Kidney (tissue), 14 donors: ENCODE data around the gene ERAS. TPM values are rescaled to one million over a fixed set of nuclear protein-coding genes. Genes with fewer than 3 reads are reported as not detected.

Source experiments
- DNase-seq, 5 donors: peaks; one replicate each; pipeline ENCODE4 v3.0.0-alpha.2; 2013 to 2020
- FAIRE-seq: peaks from 2 replicates; lab custom pipeline; 2012; peaks lifted over from hg19 to GRCh38; lab: Jason Lieb, UNC
- H3K27ac ChIP-seq, 2 donors: one replicate each; pipeline ENCODE4 v1.7.0; 2013; ENCODE audit warnings: low read depth in 2 of 2, low read length in 2 of 2, inconsistent platforms in 1 of 2
- H3K27me3 ChIP-seq: one replicate; pipeline ENCODE4 v1.7.1; 2013; ENCODE audit warnings: low read length, inconsistent platforms; ENCODE audit not compliant: control insufficient read depth, insufficient read depth
- H3K36me3 ChIP-seq, 3 donors: one replicate each; pipeline versions ENCODE4 v1.7.0 to v1.7.1; 2013; ENCODE audit warnings: low read length in 3 of 3, control low read depth in 1 of 3, inconsistent platforms in 1 of 3; ENCODE audit not compliant: insufficient read depth in 3 of 3, control insufficient read depth in 2 of 3
- H3K4me1 ChIP-seq, 3 donors: one replicate each; pipeline versions ENCODE4 v1.7.0 to v1.7.1; 2013; ENCODE audit warnings: low read length in 3 of 3, inconsistent platforms in 1 of 3, low read depth in 1 of 3; ENCODE audit not compliant: control insufficient read depth in 2 of 3, insufficient read depth in 2 of 3
- H3K4me3 ChIP-seq, 3 donors: one replicate each; pipeline versions ENCODE4 v1.7.0 to v1.8.1; 2013; ENCODE audit warnings: low read length in 3 of 3, control low read depth in 1 of 3, inconsistent platforms in 1 of 3
- H3K9ac ChIP-seq, 3 donors: one replicate each; pipeline versions ENCODE4 v1.7.0 to v1.7.1; 2013; ENCODE audit warnings: low read length in 3 of 3, control low read depth in 1 of 3, inconsistent platforms in 1 of 3
- H3K9me3 ChIP-seq, 3 donors: one replicate each; pipeline versions ENCODE4 v1.7.0 to v1.7.1; 2013; ENCODE audit warnings: low read length in 3 of 3, control low read depth in 1 of 3, inconsistent platforms in 1 of 3; ENCODE audit not compliant: control insufficient read depth in 2 of 3, insufficient read depth in 1 of 3
- intact Hi-C: fragments of 100-400 bp; cut with DNase I; formaldehyde crosslinking; loops from one replicate; pipeline ENCODE4 v1.11.1; 2022
- polyA plus RNA-seq: library from polyadenylated mRNA; stranded (reverse); fragments of 350-450 nt; fragmentation: Illumina TruSeq; extraction: RNeasy Lipid Tissue Mini Kit (QIAGEN cat#74804); gene quantifications from one replicate; pipeline ENCODE4 v1.2.3, GENCODE V29; 2014; ENCODE audit warnings: low read depth, low replicate concordance; ENCODE audit not compliant: insufficient read depth
- total RNA-seq: library from RNA; stranded (reverse); fragmentation: NEBNext Ultra II Directional; extraction: Animal tissue kit (Norgen Biotek cat#: 25700); gene quantifications from one replicate; pipeline ENCODE4 v1.2.1, GENCODE V29; 2021
- TF ChIP-seq, protein P1 (sequence below): IDR thresholded peaks from 3 replicates; pipeline ENCODE4 v1.5.1; 2012; ENCODE audit warnings: mild to moderate bottlenecking, moderate library complexity, borderline replicate concordance; ENCODE audit not compliant: insufficient read depth; ENCODE audit errors: extremely low read depth
- donor health status: control.
- donor health status: control.
- donor health status: control.
- donor health status: control.
- donor health status: control.
- donor health status: DM: yes; HTN: yes; CAD: no.
- donor health status: Normal renal cell carcinoma (clear cell type).

ERAS gene
- total and polyA plus RNA-seq, 2 donors from 2014 or later: 0.19 to 0.43 TPM

- TF ChIP-seq, protein P1, sequence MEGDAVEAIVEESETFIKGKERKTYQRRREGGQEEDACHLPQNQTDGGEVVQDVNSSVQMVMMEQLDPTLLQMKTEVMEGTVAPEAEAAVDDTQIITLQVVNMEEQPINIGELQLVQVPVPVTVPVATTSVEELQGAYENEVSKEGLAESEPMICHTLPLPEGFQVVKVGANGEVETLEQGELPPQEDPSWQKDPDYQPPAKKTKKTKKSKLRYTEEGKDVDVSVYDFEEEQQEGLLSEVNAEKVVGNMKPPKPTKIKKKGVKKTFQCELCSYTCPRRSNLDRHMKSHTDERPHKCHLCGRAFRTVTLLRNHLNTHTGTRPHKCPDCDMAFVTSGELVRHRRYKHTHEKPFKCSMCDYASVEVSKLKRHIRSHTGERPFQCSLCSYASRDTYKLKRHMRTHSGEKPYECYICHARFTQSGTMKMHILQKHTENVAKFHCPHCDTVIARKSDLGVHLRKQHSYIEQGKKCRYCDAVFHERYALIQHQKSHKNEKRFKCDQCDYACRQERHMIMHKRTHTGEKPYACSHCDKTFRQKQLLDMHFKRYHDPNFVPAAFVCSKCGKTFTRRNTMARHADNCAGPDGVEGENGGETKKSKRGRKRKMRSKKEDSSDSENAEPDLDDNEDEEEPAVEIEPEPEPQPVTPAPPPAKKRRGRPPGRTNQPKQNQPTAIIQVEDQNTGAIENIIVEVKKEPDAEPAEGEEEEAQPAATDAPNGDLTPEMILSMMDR: no peak
- FAIRE-seq: no peak
- H3K9me3 ChIP-seq: no peaks in the 10 kb centered on the region
- no peaks in the 10 kb centered on the region for H3K4me1 ChIP-seq
- H3K27ac ChIP-seq: no peak overlapping the region
- H3K9ac ChIP-seq: no peak overlapping the region
- H3K27me3 ChIP-seq: no peaks in the 10 kb centered on the region
- H3K36me3 ChIP-seq: peaks cover 0 to 20% (median 15%) of the 10 kb centered on the region in 3 donors
- no peak overlapping the region for H3K4me3 ChIP-seq
- intact Hi-C loops: no loop called here
- no peak for DNase-seq
Measured at GRCh38 chrX:48823053-48823452, 3.3 kb upstream of the ERAS start.

DNA sequence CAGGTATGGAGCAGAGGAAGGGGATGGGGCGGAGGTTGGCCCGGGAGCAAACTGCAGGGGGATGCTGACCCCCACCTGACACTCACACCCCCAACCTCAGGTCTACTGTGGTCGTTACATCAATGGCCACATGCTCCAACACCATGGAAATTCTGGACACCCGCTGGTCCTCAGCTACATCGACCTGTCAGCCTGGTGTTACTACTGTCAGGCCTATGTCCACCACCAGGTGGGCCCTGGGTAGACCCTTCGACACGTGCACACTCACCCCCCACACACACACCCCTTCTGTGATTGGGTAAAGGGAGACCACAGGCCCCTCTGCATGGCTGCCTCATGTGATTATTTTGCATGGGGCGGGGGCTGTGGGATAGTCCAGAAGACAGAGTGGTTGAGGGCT is 2.2 kb upstream of the ERAS start:
- Histone ChIP-seq H3K27ac (no peak overlapping the region), H3K9me3 (no peaks in the 10 kb centered on the region), H3K9ac (no peak overlapping the region), H3K4me1 (no peaks in the 10 kb centered on the region), H3K36me3 (peaks cover 0 to 15% (median 13%) of the 10 kb centered on the region in 3 donors), H3K27me3 (no peaks in the 10 kb centered on the region), H3K4me3 (no peak overlapping the region)
- FAIRE-seq: no peak
- TF ChIP-seq, protein P1: no peak
- intact Hi-C loops: no loop called here
- no peak for DNase-seq

- intact Hi-C loops: no loop called here
- Histone ChIP-seq H3K27ac (no peak overlapping the region), H3K9ac (no peak overlapping the region), H3K9me3 (no peaks in the 10 kb centered on the region), H3K27me3 (no peaks in the 10 kb centered on the region), H3K4me1 (no peaks in the 10 kb centered on the region), H3K4me3 (no peak overlapping the region), H3K36me3 (peaks cover 0 to 12% (median 9%) of the 10 kb centered on the region in 3 donors)
- DNase-seq (no peak), FAIRE-seq (no peak)
- TF ChIP-seq, protein P1: no peak
Measured at GRCh38 chrX:48826876-48827653, 752 bp downstream of the ERAS start.
